MM.1S (cell line): ENCODE measurements around the gene EYA2.
"Not testable (repeated sequence)": the region's sequence is repeated elsewhere in the genome, so short reads cannot be mapped to it uniquely, and the experiment has no call there.

Experiments used
- DNase-seq: peaks from one replicate; pipeline ENCODE4 v3.0.0-alpha.2; 2015
- H2AFZ ChIP-seq: fragments of 300-600 bp; sonication (generic); 2 replicates; pipeline ENCODE4 v1.6.0; 2016; ENCODE audit warnings: antibody characterized with exemption, low read length
- H3F3A ChIP-seq: fragments of 300-600 bp; sonication (generic); 2 replicates; pipeline ENCODE4 v1.6.1; 2016; ENCODE audit warnings: mild to moderate bottlenecking, antibody characterized with exemption, low read length, moderate library complexity, mixed read lengths; ENCODE audit not compliant: insufficient read depth
- H3K27ac ChIP-seq: fragments of 300-600 bp; sonication (generic); 2 replicates; pipeline ENCODE4 v1.5.1; 2016; ENCODE audit warnings: mild to moderate bottlenecking, low read length
- H3K27me3 ChIP-seq: fragments of 300-600 bp; sonication (generic); replicated peaks from 2 replicates; pipeline ENCODE4 v1.6.0; 2016; ENCODE audit warnings: low read length; ENCODE audit not compliant: insufficient read depth
- H3K36me3 ChIP-seq: fragments of 300-600 bp; sonication (generic); replicated peaks from 2 replicates; pipeline ENCODE4 v1.6.1; 2016; ENCODE audit warnings: mild to moderate bottlenecking, low read length, mixed read lengths; ENCODE audit not compliant: insufficient read depth
- H3K4me1 ChIP-seq: fragments of 300-600 bp; sonication (generic); 2 replicates; pipeline ENCODE4 v1.6.1; 2016; ENCODE audit warnings: low read length, mixed read lengths
- H3K4me2 ChIP-seq: fragments of 300-600 bp; sonication (generic); 2 replicates; pipeline ENCODE4 v1.6.0; 2016; ENCODE audit warnings: low read depth, low read length
- H3K4me3 ChIP-seq: fragments of 300-600 bp; sonication (generic); 2 replicates; pipeline ENCODE4 v1.5.1; 2016; ENCODE audit warnings: low read length, mixed read lengths
- H3K79me2 ChIP-seq: fragments of 300-600 bp; sonication (generic); 2 replicates; pipeline ENCODE4 v1.6.1; 2016; ENCODE audit warnings: mixed run types, low read length, mixed read lengths
- H3K9ac ChIP-seq: fragments of 300-600 bp; sonication (generic); 2 replicates; pipeline ENCODE4 v1.6.1; 2016; ENCODE audit warnings: low read length, mixed read lengths
- H3K9me2 ChIP-seq: fragments of 300-600 bp; sonication (generic); replicated peaks from 2 replicates; pipeline ENCODE4 v1.6.1; 2016; ENCODE audit warnings: mild to moderate bottlenecking, low read length, mixed read lengths; ENCODE audit not compliant: insufficient read depth
- H3K9me3 ChIP-seq: fragments of 300-600 bp; sonication (generic); replicated peaks from 2 replicates; pipeline ENCODE4 v1.6.1; 2016; ENCODE audit warnings: mild to moderate bottlenecking, low read length, mixed read lengths; ENCODE audit not compliant: insufficient read depth
- H4K20me1 ChIP-seq: fragments of 300-600 bp; sonication (generic); 2 replicates; pipeline ENCODE4 v1.6.1; 2016; ENCODE audit warnings: mild to moderate bottlenecking, low read length, moderate library complexity, mixed read lengths; ENCODE audit not compliant: insufficient read depth
- CTCF ChIP-seq: fragments of 300-600 bp; sonication (generic); IDR thresholded peaks from 2 replicates; pipeline ENCODE4 v1.5.1; 2016; ENCODE audit warnings: antibody characterized with exemption, low read length, mixed read lengths
- EZH2 ChIP-seq: fragments of 300-600 bp; sonication (generic); optimal IDR thresholded peaks from 2 replicates; pipeline ENCODE3; 2017; ENCODE audit warnings: low read depth, mild to moderate bottlenecking, antibody characterized with exemption, low read length, mixed read lengths
- EZH2phosphoT487 ChIP-seq: fragments of 300-600 bp; sonication (generic); IDR thresholded peaks from 2 replicates; pipeline ENCODE4 v1.6.1; 2018; ENCODE audit warnings: antibody characterized with exemption, low read length

EYA2 gene

GRCh38 chr20:46872328-46873211 is 22.1 kb upstream of the EYA2 start:
- peak; percentile 63 for DNase-seq

GRCh38 chr20:46875059-46875458 is 19.6 kb upstream of the EYA2 start:
- no peaks in the 10 kb centered on the region for H3K9me2 ChIP-seq
- H4K20me1 ChIP-seq = no peaks in the 10 kb centered on the region
- H2AFZ ChIP-seq = no peak overlapping the region
- no peak for DNase-seq
- no peaks in the 10 kb centered on the region for H3K79me2 ChIP-seq
- H3K9ac ChIP-seq = no peak overlapping the region
- H3K9me3 ChIP-seq = no peaks in the 10 kb centered on the region
- H3K4me3 ChIP-seq = no peak overlapping the region
- peaks cover 3% of the 10 kb centered on the region; the same call in 1 of the 2 replicates for H3K4me1 ChIP-seq
- H3K27ac ChIP-seq = no peak overlapping the region
- H3K27me3 ChIP-seq = no peaks in the 10 kb centered on the region
- no peak overlapping the region for H3K4me2 ChIP-seq
- H3F3A ChIP-seq = 0 out of 2 replicates have a peak, but pooled peaks cover 3% of the 10 kb centered on the region
- H3K36me3 ChIP-seq = no peaks in the 10 kb centered on the region
- no peak for TF ChIP-seq CTCF
- TF ChIP-seq EZH2phosphoT487 = no peak
- TF ChIP-seq EZH2 = no peak

More at GRCh38 chr20:46872328-46873211, 22.1 kb upstream of the EYA2 start:
- Histone ChIP-seq H3K27ac (no peak overlapping the region), H3F3A (0 out of 2 replicates have a peak, but pooled peaks cover 3% of the 10 kb centered on the region), H3K9ac (no peak overlapping the region), H3K79me2 (no peaks in the 10 kb centered on the region), H4K20me1 (no peaks in the 10 kb centered on the region), H3K9me3 (no peaks in the 10 kb centered on the region), H3K4me2 (peak overlapping the region; percentile 57), H3K4me1 (peaks cover 3% of the 10 kb centered on the region; the same call in 1 of the 2 replicates), H3K4me3 (peak overlapping the region; percentile 48), H2AFZ (peak overlapping the region; percentile 82), H3K9me2 (no peaks in the 10 kb centered on the region), H3K27me3 (no peaks in the 10 kb centered on the region), H3K36me3 (no peaks in the 10 kb centered on the region)
- TF ChIP-seq CTCF (no peak), EZH2phosphoT487 (no peak), EZH2 (no peak)

GRCh38 chr20:46879386-46879785 is 15.3 kb upstream of the EYA2 start:
- Histone ChIP-seq H3K4me2 (no peak overlapping the region), H4K20me1 (no peaks in the 10 kb centered on the region), H3K79me2 (no peaks in the 10 kb centered on the region), H3K9ac (no peak overlapping the region), H3K9me2 (no peaks in the 10 kb centered on the region), H3K9me3 (no peaks in the 10 kb centered on the region), H3K27me3 (no peaks in the 10 kb centered on the region), H3K4me3 (no peak overlapping the region), H3K27ac (no peak overlapping the region), H2AFZ (no peak overlapping the region), H3F3A (no peaks in the 10 kb centered on the region), H3K4me1 (no peaks in the 10 kb centered on the region), H3K36me3 (no peaks in the 10 kb centered on the region)
- TF ChIP-seq EZH2phosphoT487 (no peak), CTCF (no peak), EZH2 (no peak)
- no peak for DNase-seq

GRCh38 chr20:46879963-46880362 is 14.7 kb upstream of the EYA2 start:
- not testable (repeated sequence) for H3K4me1 ChIP-seq, H3K9me3 ChIP-seq, DNase-seq, H3K9ac ChIP-seq, H2AFZ ChIP-seq, H3K4me2 ChIP-seq, H4K20me1 ChIP-seq, H3K27ac ChIP-seq, H3K27me3 ChIP-seq, H3F3A ChIP-seq, H3K36me3 ChIP-seq, H3K79me2 ChIP-seq, H3K4me3 ChIP-seq, H3K9me2 ChIP-seq
